DND-41 (cell line): ENCODE measurements around the gene VAV3.

ENCODE experiments used
- ATAC-seq: fragments of 200-7000 bp; cut with Tn5 transposase; 3 replicates; pipeline ENCODE4 v1.9.1; 2021; ENCODE audit warnings: low read depth; ENCODE audit not compliant: insufficient read depth
- DNase-seq: peaks from one replicate; pipeline ENCODE4 v3.0.0-alpha.2; 2020
- H2AFZ ChIP-seq: 2 replicates; pipeline ENCODE4 v1.6.0; 2012; ENCODE audit warnings: low read depth, low read length
- H3K27ac ChIP-seq: 2 replicates; pipeline ENCODE4 v1.5.1; 2012; ENCODE audit warnings: low read length, inconsistent platforms
- H3K27me3 ChIP-seq: fragments of 200-600 bp; sonication (generic); 2 replicates; pipeline ENCODE4 v1.6.0; 2012; ENCODE audit warnings: low read length, mild to moderate bottlenecking, inconsistent platforms; ENCODE audit not compliant: insufficient read depth, poor library complexity
- H3K36me3 ChIP-seq: 2 replicates; pipeline ENCODE4 v1.5.1; 2012; ENCODE audit warnings: low read length, inconsistent platforms; ENCODE audit not compliant: insufficient read depth
- H3K4me1 ChIP-seq: 2 replicates; pipeline ENCODE4 v1.5.1; 2012; ENCODE audit warnings: mild to moderate bottlenecking, low read length; ENCODE audit not compliant: insufficient read depth
- H3K4me2 ChIP-seq: 2 replicates; pipeline ENCODE4 v1.6.0; 2012; ENCODE audit warnings: mild to moderate bottlenecking, moderate library complexity, low read length, inconsistent platforms; ENCODE audit not compliant: insufficient read depth
- H3K4me3 ChIP-seq, 2 experiments: fragments of 200-600 bp in 1 of 2; shearing (Covaris generic) in 1 of 2; 2 replicates each; pipeline ENCODE4 v1.5.1; 2012 to 2016; ENCODE audit warnings: inconsistent platforms in 2 of 2, low read length in 2 of 2, mild to moderate bottlenecking in 2 of 2, low read depth in 1 of 2, moderate library complexity in 1 of 2
- H3K79me2 ChIP-seq: 2 replicates; pipeline ENCODE4 v1.6.0; 2012; ENCODE audit warnings: low read length, inconsistent platforms; ENCODE audit not compliant: insufficient read depth
- H3K9ac ChIP-seq: 2 replicates; pipeline ENCODE4 v1.6.0; 2012; ENCODE audit warnings: low read depth, mild to moderate bottlenecking, inconsistent platforms, low read length, moderate library complexity
- H3K9me3 ChIP-seq: 2 replicates; pipeline ENCODE4 v1.5.1; 2012; ENCODE audit warnings: low read length, moderate library complexity, mild to moderate bottlenecking, inconsistent platforms; ENCODE audit not compliant: insufficient read depth, severe bottlenecking
- H4K20me1 ChIP-seq: 2 replicates; pipeline ENCODE4 v1.6.0; 2012; ENCODE audit warnings: low read length; ENCODE audit not compliant: insufficient read depth
- EZH2 ChIP-seq: IDR thresholded peaks from 3 replicates; pipeline ENCODE4 v1.6.1; 2012; ENCODE audit warnings: borderline replicate concordance, low read depth, mild to moderate bottlenecking, moderate library complexity, low read length, inconsistent platforms; ENCODE audit not compliant: severe bottlenecking
- TF ChIP-seq, protein P1 (sequence below): IDR thresholded peaks from 2 replicates; pipeline ENCODE4 v1.5.1; 2012; ENCODE audit warnings: borderline replicate concordance, low read length, moderate library complexity, mild to moderate bottlenecking; ENCODE audit not compliant: poor library complexity, severe bottlenecking; ENCODE audit errors: extremely low read depth

The VAV3 gene

DNA sequence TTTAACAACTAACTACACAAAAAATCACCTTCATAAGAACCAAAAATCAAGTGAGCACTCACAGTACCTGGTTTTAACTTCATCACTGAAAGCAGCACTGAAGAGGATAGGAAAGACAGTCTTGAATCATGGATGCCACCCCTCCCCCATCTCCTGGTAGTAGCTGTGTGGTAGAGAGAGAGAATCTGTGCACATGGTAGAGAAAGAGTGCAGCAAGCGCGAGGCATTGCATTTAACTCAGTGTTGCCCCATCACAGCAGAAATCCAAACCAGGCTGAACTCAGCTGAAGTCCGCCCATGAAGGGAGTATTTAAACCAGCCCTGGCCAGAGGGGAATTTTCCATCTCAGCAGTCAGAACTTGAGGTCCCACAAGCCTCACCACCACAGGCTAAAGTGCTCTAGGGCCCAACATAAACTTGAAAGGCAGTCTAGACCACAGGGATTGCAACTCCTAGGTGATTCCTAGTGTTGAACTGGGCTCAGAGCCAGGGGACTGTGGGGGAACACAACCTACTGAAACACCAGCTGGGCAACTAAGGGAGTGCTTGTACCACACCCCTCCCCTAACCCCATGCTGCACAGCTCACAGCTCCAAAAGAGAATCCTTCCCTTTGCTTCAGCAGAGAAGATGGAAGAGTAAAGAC lies 38.4 kb downstream of the VAV3 start:
- Histone ChIP-seq H3K79me2 (peaks cover 96% of the 10 kb centered on the region), H3K9ac (no peak overlapping the region), H3K4me3 (no peak overlapping the region), H3K4me1 (peaks cover 65% of the 10 kb centered on the region), H3K9me3 (no peaks in the 10 kb centered on the region), H2AFZ (no peak overlapping the region), H3K27me3 (no peaks in the 10 kb centered on the region), H3K4me2 (no peak overlapping the region), H3K36me3 (no peaks in the 10 kb centered on the region), H4K20me1 (peaks cover 11% of the 10 kb centered on the region; the same call in 1 of the 2 replicates), H3K27ac (peak overlapping the region; percentile 58)
- DNase-seq (peak; percentile 78), ATAC-seq (peak; percentile 85)
- TF ChIP-seq EZH2: no peak
- TF ChIP-seq, protein P1, sequence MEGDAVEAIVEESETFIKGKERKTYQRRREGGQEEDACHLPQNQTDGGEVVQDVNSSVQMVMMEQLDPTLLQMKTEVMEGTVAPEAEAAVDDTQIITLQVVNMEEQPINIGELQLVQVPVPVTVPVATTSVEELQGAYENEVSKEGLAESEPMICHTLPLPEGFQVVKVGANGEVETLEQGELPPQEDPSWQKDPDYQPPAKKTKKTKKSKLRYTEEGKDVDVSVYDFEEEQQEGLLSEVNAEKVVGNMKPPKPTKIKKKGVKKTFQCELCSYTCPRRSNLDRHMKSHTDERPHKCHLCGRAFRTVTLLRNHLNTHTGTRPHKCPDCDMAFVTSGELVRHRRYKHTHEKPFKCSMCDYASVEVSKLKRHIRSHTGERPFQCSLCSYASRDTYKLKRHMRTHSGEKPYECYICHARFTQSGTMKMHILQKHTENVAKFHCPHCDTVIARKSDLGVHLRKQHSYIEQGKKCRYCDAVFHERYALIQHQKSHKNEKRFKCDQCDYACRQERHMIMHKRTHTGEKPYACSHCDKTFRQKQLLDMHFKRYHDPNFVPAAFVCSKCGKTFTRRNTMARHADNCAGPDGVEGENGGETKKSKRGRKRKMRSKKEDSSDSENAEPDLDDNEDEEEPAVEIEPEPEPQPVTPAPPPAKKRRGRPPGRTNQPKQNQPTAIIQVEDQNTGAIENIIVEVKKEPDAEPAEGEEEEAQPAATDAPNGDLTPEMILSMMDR: no peak

DNA sequence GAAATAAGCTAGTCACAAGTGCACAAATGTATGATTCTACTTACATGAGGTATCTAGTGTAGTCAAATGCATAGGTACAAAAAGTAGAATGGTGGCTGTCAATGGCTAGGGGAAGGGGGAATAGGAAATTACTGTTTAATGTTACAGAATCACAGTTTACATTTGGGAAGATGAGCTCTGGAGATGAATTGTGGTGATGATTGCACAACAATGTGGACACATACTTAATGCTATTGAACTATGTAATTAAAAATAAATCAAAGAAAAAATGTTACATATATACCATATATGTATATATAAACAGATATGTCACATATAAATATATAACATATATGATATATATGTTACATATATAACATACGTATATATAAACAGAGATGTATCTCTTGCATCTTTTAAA lies 39.4 kb downstream of the VAV3 start:
- H3K9ac ChIP-seq: no peak overlapping the region
- no peaks in the 10 kb centered on the region for H3K9me3 ChIP-seq
- H3K27ac ChIP-seq: no peak overlapping the region
- peaks cover 11% of the 10 kb centered on the region; the same call in 1 of the 2 replicates for H4K20me1 ChIP-seq
- no peaks in the 10 kb centered on the region for H3K36me3 ChIP-seq
- ATAC-seq (no peak), DNase-seq (no peak)
- no peak overlapping the region for H3K4me3 ChIP-seq
- H3K27me3 ChIP-seq: no peaks in the 10 kb centered on the region
- peaks cover 74% of the 10 kb centered on the region for H3K4me1 ChIP-seq
- peaks cover 96% of the 10 kb centered on the region for H3K79me2 ChIP-seq
- H2AFZ ChIP-seq: no peak overlapping the region
- H3K4me2 ChIP-seq: no peak overlapping the region
- TF ChIP-seq, protein P1: no peak
- no peak for TF ChIP-seq EZH2

DNA sequence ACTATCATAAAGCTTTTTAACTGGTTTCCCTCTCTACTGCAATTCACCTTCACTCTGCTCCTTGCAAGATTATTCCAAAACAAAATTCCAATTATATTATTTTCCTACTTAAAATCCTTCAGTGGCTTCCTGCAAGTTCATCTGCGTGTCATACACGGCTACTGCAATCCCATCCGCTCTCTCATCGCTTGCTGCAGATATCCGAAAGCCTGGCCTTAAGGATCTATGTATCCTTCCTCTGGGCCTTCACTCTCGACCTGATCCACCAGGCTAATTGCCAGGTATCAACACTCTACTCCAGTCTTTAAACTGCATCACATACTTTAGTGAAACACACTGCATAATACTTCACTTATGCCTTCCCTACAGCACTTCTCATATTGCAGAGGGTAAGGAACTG lies 44.0 kb downstream of the VAV3 start:
- no peak for TF ChIP-seq EZH2
- TF ChIP-seq, protein P1: no peak
- H3K4me2 ChIP-seq: peak overlapping the region; percentile 66
- no peaks in the 10 kb centered on the region for H3K36me3 ChIP-seq
- no peak overlapping the region for H2AFZ ChIP-seq
- no peak for DNase-seq
- H3K4me3 ChIP-seq: no peak overlapping the region
- no peaks in the 10 kb centered on the region for H3K9me3 ChIP-seq
- H3K4me1 ChIP-seq: peaks cover 60% of the 10 kb centered on the region
- no peaks in the 10 kb centered on the region for H4K20me1 ChIP-seq
- peaks cover 89% of the 10 kb centered on the region for H3K79me2 ChIP-seq
- H3K27me3 ChIP-seq: no peaks in the 10 kb centered on the region
- H3K27ac ChIP-seq: peak overlapping the region; percentile 96
- 0 out of 3 replicates have a peak, but pooled peaks have one; percentile 18 for ATAC-seq
- H3K9ac ChIP-seq: peak overlapping the region; percentile 54
